Keratinocyte (primary cell): ENCODE data around the gene IRGC. TPM values are rescaled to one million over a fixed set of nuclear protein-coding genes. Genes with fewer than 3 reads are reported as not detected.

Source experiments
- DNase-seq: peaks from one replicate; pipeline ENCODE4 v3.0.0-alpha.2; 2011; ENCODE audit warnings: low read depth, missing footprints, low spot score
- FAIRE-seq: peaks from 2 replicates; lab custom pipeline; 2011; peaks lifted over from hg19 to GRCh38; lab: Jason Lieb, UNC
- H2AFZ ChIP-seq: 2 replicates; pipeline ENCODE4 v1.6.0; 2012; ENCODE audit warnings: low read length, control low read depth, inconsistent platforms; ENCODE audit not compliant: control insufficient read depth
- H3K27ac ChIP-seq: 2 replicates; pipeline ENCODE4 v1.5.1; 2011; ENCODE audit warnings: low read length; ENCODE audit not compliant: control insufficient read depth, insufficient read depth
- H3K27me3 ChIP-seq: 3 replicates; pipeline ENCODE4 v1.6.0; 2011; ENCODE audit warnings: low read length; ENCODE audit not compliant: control insufficient read depth, insufficient read depth; ENCODE audit errors: extremely low read depth
- H3K36me3 ChIP-seq, 2 experiments: 2 replicates in 1 of 2; 3 replicates in 1 of 2; pipeline ENCODE4 v1.5.1; 2011; ENCODE audit warnings: low read length in 2 of 2, mild to moderate bottlenecking in 1 of 2; ENCODE audit not compliant: control insufficient read depth in 2 of 2, insufficient read depth in 2 of 2; ENCODE audit errors: extremely low read depth in 1 of 2
- H3K4me1 ChIP-seq: 3 replicates; pipeline ENCODE4 v1.5.1; 2011; ENCODE audit warnings: low read length; ENCODE audit not compliant: control insufficient read depth, insufficient read depth; ENCODE audit errors: extremely low read depth
- H3K4me2 ChIP-seq: 3 replicates; pipeline ENCODE4 v1.6.0; 2011; ENCODE audit warnings: low read depth, low read length; ENCODE audit not compliant: control insufficient read depth, insufficient read depth; ENCODE audit errors: extremely low read depth
- H3K4me3 ChIP-seq, 3 experiments: fragments of 200-600 bp in 1 of 3; sonication (generic) in 1 of 3; 2 replicates in 2 of 3; 3 replicates in 1 of 3; pipeline ENCODE4 v1.5.1; 2011 to 2016; ENCODE audit warnings: low read length in 3 of 3, mild to moderate bottlenecking in 3 of 3, control low read depth in 2 of 3, inconsistent platforms in 1 of 3, low read depth in 1 of 3, mixed read lengths in 1 of 3, mixed run types in 1 of 3, moderate library complexity in 1 of 3; ENCODE audit not compliant: control insufficient read depth in 2 of 3, insufficient read depth in 2 of 3; ENCODE audit errors: extremely low read depth in 1 of 3
- H3K79me2 ChIP-seq: 2 replicates; pipeline ENCODE4 v1.6.0; 2012; ENCODE audit warnings: low read length; ENCODE audit not compliant: control insufficient read depth, insufficient read depth
- H3K9ac ChIP-seq: 3 replicates; pipeline ENCODE4 v1.6.0; 2011; ENCODE audit warnings: low read length; ENCODE audit not compliant: control insufficient read depth, insufficient read depth; ENCODE audit errors: extremely low read depth
- H3K9me1 ChIP-seq: 3 replicates; pipeline ENCODE4 v1.6.0; 2011; ENCODE audit warnings: low read length; ENCODE audit not compliant: control insufficient read depth, insufficient read depth; ENCODE audit errors: extremely low read depth
- H3K9me3 ChIP-seq: 2 replicates; pipeline ENCODE4 v1.5.1; 2012; ENCODE audit warnings: low read depth, low read length; ENCODE audit not compliant: control insufficient read depth
- H4K20me1 ChIP-seq: 3 replicates; pipeline ENCODE4 v1.6.0; 2011; ENCODE audit warnings: low read length; ENCODE audit not compliant: control insufficient read depth, insufficient read depth; ENCODE audit errors: extremely low read depth
- EZH2 ChIP-seq: IDR thresholded peaks from one replicate; pipeline ENCODE4 v1.6.1; 2012; ENCODE audit warnings: inconsistent platforms, mild to moderate bottlenecking, low read length, moderate library complexity
- dilution Hi-C: fragments of 300-500 bp; cut with MboI; formaldehyde crosslinking; loops from one replicate; pipeline ENCODE4 v1.7.0; 2020; ENCODE audit warnings: low sequenced_read_pairs; ENCODE audit not compliant: extremely low pct_ligation_motif_present
- polyA plus RNA-seq, 5 experiments: library from polyadenylated mRNA; depleted of rRNA in 3 of 5; stranded (reverse) in 3 of 5; stranded (forward) in 1 of 5; unstranded in 1 of 5; fragments of >200 nt; gene quantifications; 1 replicate in 1 of 5; 2 replicates in 3 of 5; 3 replicates in 1 of 5; pipeline versions ENCODE4 v1.2.1 to v1.2.3, GENCODE V29; 2011 to 2012; ENCODE audit warnings: missing spikeins in 2 of 5, low read depth in 1 of 5, low replicate concordance in 1 of 5
- TF ChIP-seq, protein P1 (sequence below), 3 experiments: IDR thresholded peaks in 1 of 3; conservative IDR thresholded peaks in 1 of 3; optimal IDR thresholded peaks in 1 of 3; 2 replicates in 2 of 3; 3 replicates in 1 of 3; pipeline versions ENCODE3 to v1.5.1; 2011; ENCODE audit warnings: low read length in 3 of 3, mild to moderate bottlenecking in 3 of 3, moderate library complexity in 2 of 3, control low read depth in 1 of 3, inconsistent platforms in 1 of 3; ENCODE audit not compliant: insufficient read depth in 2 of 3; ENCODE audit errors: extremely low read depth in 1 of 3

The IRGC gene
- polyA plus RNA-seq, 1 donor (not counting 4 experiments of a cell fraction or from before 2014, with no cell fraction given): not detected

DNA sequence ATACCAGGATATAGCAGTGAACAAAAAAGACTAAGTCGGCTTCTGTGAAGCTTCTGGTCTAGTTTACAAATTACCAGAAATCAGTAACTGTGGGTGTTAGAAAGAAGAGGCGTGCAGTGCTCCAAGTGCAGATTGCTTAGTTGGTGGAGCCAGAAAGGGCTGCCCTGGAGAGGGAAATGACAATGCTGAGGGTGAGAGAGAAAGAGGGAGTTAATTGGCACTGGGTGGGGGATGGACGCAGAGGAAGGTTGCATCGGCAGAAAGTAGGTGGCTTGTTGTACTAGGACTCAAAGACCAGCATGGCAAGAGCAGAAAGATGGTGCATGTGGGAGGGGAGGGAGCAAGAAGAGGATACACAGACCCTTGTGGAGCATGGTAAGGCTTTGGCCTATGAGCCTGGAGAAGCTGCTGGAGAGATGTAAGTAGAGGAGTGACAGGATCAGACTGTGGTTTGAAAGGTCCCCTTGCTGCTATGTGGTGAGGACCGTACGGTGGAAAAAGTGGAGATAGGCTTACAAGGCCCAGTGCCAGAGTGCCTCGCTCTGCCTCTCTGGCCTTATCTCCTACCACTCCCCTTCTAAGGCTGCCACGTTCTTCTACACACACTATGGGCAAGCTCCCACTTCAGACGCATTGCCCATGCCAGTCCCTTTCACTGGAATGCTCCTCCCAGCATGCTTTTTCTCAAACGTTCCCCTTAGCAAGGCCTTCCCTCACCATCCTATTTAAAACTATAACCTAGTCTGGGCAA lies 25.4 kb downstream of the IRGC start:
- Histone ChIP-seq H4K20me1 (no peaks in the 10 kb centered on the region), H3K27me3 (no peaks in the 10 kb centered on the region), H3K4me1 (peaks cover 19% of the 10 kb centered on the region), H3K9me1 (no peaks in the 10 kb centered on the region), H2AFZ (no peak overlapping the region), H3K36me3 (peaks cover 42 to 61% of the 10 kb centered on the region in 2 experiments), H3K4me2 (no peak overlapping the region), H3K9ac (no peak overlapping the region), H3K79me2 (no peaks in the 10 kb centered on the region), H3K9me3 (no peaks in the 10 kb centered on the region), H3K27ac (no peak overlapping the region), H3K4me3 (no peak overlapping the region)
- no peak for TF ChIP-seq EZH2
- TF ChIP-seq, protein P1, sequence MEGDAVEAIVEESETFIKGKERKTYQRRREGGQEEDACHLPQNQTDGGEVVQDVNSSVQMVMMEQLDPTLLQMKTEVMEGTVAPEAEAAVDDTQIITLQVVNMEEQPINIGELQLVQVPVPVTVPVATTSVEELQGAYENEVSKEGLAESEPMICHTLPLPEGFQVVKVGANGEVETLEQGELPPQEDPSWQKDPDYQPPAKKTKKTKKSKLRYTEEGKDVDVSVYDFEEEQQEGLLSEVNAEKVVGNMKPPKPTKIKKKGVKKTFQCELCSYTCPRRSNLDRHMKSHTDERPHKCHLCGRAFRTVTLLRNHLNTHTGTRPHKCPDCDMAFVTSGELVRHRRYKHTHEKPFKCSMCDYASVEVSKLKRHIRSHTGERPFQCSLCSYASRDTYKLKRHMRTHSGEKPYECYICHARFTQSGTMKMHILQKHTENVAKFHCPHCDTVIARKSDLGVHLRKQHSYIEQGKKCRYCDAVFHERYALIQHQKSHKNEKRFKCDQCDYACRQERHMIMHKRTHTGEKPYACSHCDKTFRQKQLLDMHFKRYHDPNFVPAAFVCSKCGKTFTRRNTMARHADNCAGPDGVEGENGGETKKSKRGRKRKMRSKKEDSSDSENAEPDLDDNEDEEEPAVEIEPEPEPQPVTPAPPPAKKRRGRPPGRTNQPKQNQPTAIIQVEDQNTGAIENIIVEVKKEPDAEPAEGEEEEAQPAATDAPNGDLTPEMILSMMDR (optimal IDR thresholded peaks at IDR 0.05 in 1 of 3, IDR thresholded peaks at IDR 0.05 in 1 of 3, conservative IDR thresholded peaks at IDR 0.05 in 1 of 3; ENCODE audit: extremely low read depth in 1 of 3, insufficient read depth in 2 of 3, low read length in 3 of 3): no peak
- no peak for DNase-seq
- no peak for FAIRE-seq
- dilution Hi-C loops: no loop called here

DNA sequence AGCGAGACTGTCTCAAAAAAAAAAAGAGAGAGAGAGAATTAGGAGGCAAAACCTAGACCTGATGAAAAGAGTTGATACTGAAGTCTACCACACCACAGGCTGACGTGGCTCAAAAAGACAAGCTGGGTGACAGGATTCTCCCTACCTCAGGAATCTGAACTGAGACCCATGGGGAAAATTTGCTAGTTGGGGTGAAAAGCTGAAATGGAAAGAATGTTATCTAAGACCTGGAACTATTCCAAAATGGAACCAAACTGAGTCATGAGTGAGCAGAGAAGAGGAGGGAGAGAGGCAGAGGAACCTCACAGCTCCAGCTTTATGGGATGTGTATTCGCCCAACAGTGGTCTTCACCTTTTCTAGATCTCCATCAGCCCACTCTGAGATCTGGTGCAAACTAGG lies 27.2 kb downstream of the IRGC start:
- H3K27me3 ChIP-seq: no peaks in the 10 kb centered on the region
- FAIRE-seq (no peak), DNase-seq (no peak)
- H3K27ac ChIP-seq: no peak overlapping the region
- H3K79me2 ChIP-seq: no peaks in the 10 kb centered on the region
- no peaks in the 10 kb centered on the region for H4K20me1 ChIP-seq
- H3K4me2 ChIP-seq: no peak overlapping the region
- H3K4me3 ChIP-seq: no peak overlapping the region
- dilution Hi-C loops: no loop called here
- peaks cover 19% of the 10 kb centered on the region for H3K4me1 ChIP-seq
- TF ChIP-seq EZH2: no peak
- TF ChIP-seq, protein P1 (optimal IDR thresholded peaks at IDR 0.05 in 1 of 3, IDR thresholded peaks at IDR 0.05 in 1 of 3, conservative IDR thresholded peaks at IDR 0.05 in 1 of 3; ENCODE audit: extremely low read depth in 1 of 3, insufficient read depth in 2 of 3, low read length in 3 of 3): no peak
- no peak overlapping the region for H2AFZ ChIP-seq
- peaks cover 34 to 58% of the 10 kb centered on the region in 2 experiments for H3K36me3 ChIP-seq
- H3K9ac ChIP-seq: no peak overlapping the region
- no peaks in the 10 kb centered on the region for H3K9me1 ChIP-seq
- no peaks in the 10 kb centered on the region for H3K9me3 ChIP-seq
